ENCODE measurements around the gene NEK4.

DNA sequence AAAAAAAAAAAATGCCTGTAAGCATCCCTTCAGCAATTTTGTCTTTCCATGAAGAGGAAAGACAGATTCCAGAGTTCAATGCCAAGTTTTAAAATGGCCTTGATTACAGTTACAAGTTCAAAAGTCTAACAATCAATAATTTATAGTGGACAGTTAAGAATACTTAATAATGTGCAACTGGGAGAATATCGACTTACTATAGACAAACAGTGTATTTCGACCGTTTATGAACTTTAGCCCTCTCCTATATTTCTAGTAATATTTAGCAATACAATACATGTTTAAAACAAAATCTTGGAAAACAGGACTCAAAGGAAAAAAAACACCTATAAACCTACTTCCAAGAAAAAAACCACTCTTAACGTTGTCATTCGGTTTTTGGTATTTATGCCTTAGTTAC is 86.6 kb downstream of the NEK4 start:
- TF ChIP-seq GATA2 (IDR thresholded peaks at IDR 0.05; ENCODE audit: low read depth, low read length) (no peak), GATA3 (IDR thresholded peaks at IDR 0.05; ENCODE audit: low read depth, low read length) (no peak)

Data from SH-SY5Y (cell line).